Kidney epithelial cell (primary cell): Measurements from ENCODE around the gene GSK3A. TPM values are rescaled to one million over a fixed set of nuclear protein-coding genes. Genes with fewer than 3 reads are reported as not detected.

Source experiments
- total RNA-seq: library from RNA; depleted of rRNA; stranded (reverse); fragments of >200 nt; gene quantifications from 2 replicates; pipeline ENCODE4 v1.2.3, GENCODE V29; 2015

The GSK3A gene
- total RNA-seq, 1 donor from 2014 or later, result 27.3 TPM

Other genes with a start within 250 kb of the GSK3A start
- gene ATP1A3, start 248.4 kb downstream of the GSK3A start, total RNA-seq, result 1.4 TPM in 1 of 2 replicates, not detected in the other
- 14.2 and 20.2 TPM in 2 replicates for gene GRIK5, start 172.4 kb downstream of the GSK3A start, total RNA-seq
- 17.3 and 27.0 TPM in 2 replicates for gene ZNF574, start 166.4 kb downstream of the GSK3A start, total RNA-seq
- gene POU2F2, start 110.2 kb downstream of the GSK3A start, total RNA-seq, result 1.4 and 2.3 TPM in 2 replicates
- 42.9 and 47.3 TPM in 2 replicates for gene DEDD2, start 24.9 kb downstream of the GSK3A start, total RNA-seq
- 6.1 and 7.3 TPM in 2 replicates for gene ZNF526, start 22.3 kb downstream of the GSK3A start, total RNA-seq
- 31.6 and 48.8 TPM in 2 replicates for gene ERF, start 12.5 kb upstream of the GSK3A start, total RNA-seq
- 39.4 and 41.7 TPM in 2 replicates for gene CIC, start 26.6 kb upstream of the GSK3A start, total RNA-seq
- gene PRR19, start 59.5 kb upstream of the GSK3A start, total RNA-seq, result 0.55 and 0.92 TPM in 2 replicates
- 106 and 113 TPM in 2 replicates for gene PAFAH1B3, start 60.0 kb upstream of the GSK3A start, total RNA-seq
- gene TMEM145, start 70.7 kb upstream of the GSK3A start, total RNA-seq, result 0.54 and 4.9 TPM in 2 replicates
- 45.0 and 49.2 TPM in 2 replicates for gene MEGF8, start 83.0 kb upstream of the GSK3A start, total RNA-seq
- not detected in 2 replicates for gene CNFN, start 147.7 kb upstream of the GSK3A start, total RNA-seq
- gene LIPE, start 184.8 kb upstream of the GSK3A start, total RNA-seq, result 3.7 and 7.5 TPM in 2 replicates
- gene CXCL17, start 200.3 kb upstream of the GSK3A start, total RNA-seq, result not detected in 2 replicates